Activated naive CD4-positive, alpha-beta T cell treated with anti-CD3 and anti-CD28 coated beads for 36 hours (primary cell): ENCODE data around the gene GRID1. TPM values are rescaled to one million over a fixed set of nuclear protein-coding genes. Genes with fewer than 3 reads are reported as not detected.
"Not testable (repeated sequence)": the region's sequence is repeated elsewhere in the genome, so short reads cannot be mapped to it uniquely, and the experiment has no call there.

Source experiments
- CTCF ChIA-PET: fragments of 350-600 bp; sonication (Branson Sonifier 250); formaldehyde crosslinking; loops from one replicate; lab custom pipeline; 2021; ENCODE audit warnings: antibody characterized with exemption; lab: Charles Lee
- DNase-seq: peaks from one replicate; pipeline ENCODE4 v3.0.0-alpha.2; 2020
- H3K27ac Mint-ChIP-seq: one replicate; pipeline ENCODE4 v1.8.0; 2021; ENCODE audit warnings: mild to moderate bottlenecking, mixed read lengths
- H3K27me3 Mint-ChIP-seq: one replicate; pipeline ENCODE4 v1.8.0; 2021; ENCODE audit warnings: low read depth, mixed read lengths
- H3K36me3 Mint-ChIP-seq: one replicate; pipeline ENCODE4 v1.8.0; 2021; ENCODE audit warnings: low read depth, mixed read lengths
- H3K4me1 Mint-ChIP-seq: one replicate; pipeline ENCODE4 v1.8.0; 2021; ENCODE audit warnings: low read depth, mixed read lengths
- H3K4me3 Mint-ChIP-seq: one replicate; pipeline ENCODE4 v1.8.0; 2021; ENCODE audit warnings: mild to moderate bottlenecking, moderate library complexity, mixed read lengths
- H3K9me3 Mint-ChIP-seq: one replicate; pipeline ENCODE4 v1.8.0; 2021; ENCODE audit warnings: mixed read lengths
- intact Hi-C: fragments of 100-400 bp; cut with micrococcal nuclease; formaldehyde crosslinking; loops from one replicate; pipeline ENCODE4 v1.15.1; 2023
- total RNA-seq, 2 experiments: library from RNA; stranded (reverse); gene quantifications; one replicate each; pipeline ENCODE4 v1.2.3, GENCODE V29; 2021

GRID1 gene
- total RNA-seq, 2 experiments from 2014 or later, result not detected

- CTCF ChIA-PET, result interaction anchor here (0.6 kb wide), 1 partner anchor 189 kb away, joined by 5 read pairs; no protein-coding TSS in a partner anchor
- Mint-ChIP-seq H3K4me3 (no peak overlapping the region), H3K4me1 (no peaks in the 10 kb centered on the region), H3K9me3 (peaks cover 2% of the 10 kb centered on the region), H3K36me3 (no peaks in the 10 kb centered on the region), H3K27ac (no peak overlapping the region), H3K27me3 (no peaks in the 10 kb centered on the region)
- intact Hi-C loops, result no loop called here
- DNase-seq, result no peak
These were observed 395.1 kb downstream of the GRID1 start for GRCh38 chr10:85971494-85971893.

- Mint-ChIP-seq H3K27ac (no peak overlapping the region), H3K9me3 (peaks cover 6% of the 10 kb centered on the region), H3K4me1 (no peaks in the 10 kb centered on the region), H3K36me3 (no peaks in the 10 kb centered on the region), H3K27me3 (peaks cover 21% of the 10 kb centered on the region), H3K4me3 (no peak overlapping the region)
- CTCF ChIA-PET, result no interaction called here
- DNase-seq, result no peak
- intact Hi-C loops, result no loop called here
These were observed 399.0 kb downstream of the GRID1 start for GRCh38 chr10:85967594-85967993.

DNA sequence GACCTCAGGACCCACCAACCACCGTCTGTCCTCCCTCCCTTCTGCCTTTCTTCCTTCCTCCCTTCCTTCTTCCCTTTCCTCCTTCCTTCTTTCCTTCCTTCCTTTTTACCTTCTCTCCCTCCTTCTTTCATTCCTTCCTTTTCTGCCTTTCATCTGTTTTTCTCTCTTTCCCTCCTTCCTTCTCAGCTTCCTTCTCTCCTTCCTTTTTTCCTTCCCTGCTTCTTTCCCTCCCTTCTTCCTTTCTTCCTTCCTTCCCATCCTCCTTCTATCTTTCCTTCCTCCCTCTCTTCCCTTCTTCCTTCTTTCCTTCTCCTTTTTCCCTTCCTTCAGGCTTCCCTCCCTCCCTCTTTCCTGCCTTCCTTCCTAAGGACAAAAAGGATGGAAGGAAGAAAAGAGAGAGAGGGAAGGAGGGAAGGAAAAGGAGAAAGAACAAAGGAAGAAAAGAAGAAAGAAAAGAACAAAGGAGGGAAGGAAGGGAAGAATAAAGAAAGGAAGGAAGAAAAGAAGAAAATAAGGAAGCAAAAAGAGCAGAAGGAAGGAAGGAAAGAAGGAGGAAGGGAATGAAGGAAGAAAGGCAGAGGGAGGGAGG lies 405.0 kb downstream of the GRID1 start:
- Mint-ChIP-seq H3K27me3 (peaks cover 30% of the 10 kb centered on the region), H3K4me3 (no peak overlapping the region), H3K4me1 (no peaks in the 10 kb centered on the region), H3K9me3 (peaks cover 3% of the 10 kb centered on the region), H3K27ac (no peak overlapping the region), H3K36me3 (no peaks in the 10 kb centered on the region)
- intact Hi-C loops, result no loop called here
- DNase-seq, result no peak
- CTCF ChIA-PET, result interaction anchor here (0.7 kb wide), 1 partner anchor 44 kb away, joined by 3 read pairs; no protein-coding TSS in a partner anchor

DNA sequence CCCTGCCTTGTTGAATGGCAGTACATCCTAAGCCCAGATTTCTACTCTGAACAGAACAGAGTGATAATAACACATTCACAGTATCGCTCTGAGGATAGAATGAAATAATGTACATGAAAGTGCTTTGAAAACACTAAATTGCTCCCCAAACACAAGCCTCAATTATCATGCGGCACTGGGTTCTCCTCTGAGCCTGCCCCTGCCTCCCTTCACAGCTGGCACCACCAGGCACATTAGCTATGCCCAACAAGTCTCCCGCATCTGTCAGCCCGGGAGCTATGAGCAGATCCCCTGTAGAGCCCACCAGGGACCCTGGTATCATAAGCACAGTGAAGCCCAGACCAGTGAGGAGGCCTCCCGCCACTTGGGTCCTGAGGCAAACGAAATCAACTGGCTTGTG lies 405.5 kb downstream of the GRID1 start:
- CTCF ChIA-PET, result no interaction called here
- peaks cover 30% of the 10 kb centered on the region for H3K27me3 Mint-ChIP-seq
- no peaks in the 10 kb centered on the region for H3K4me1 Mint-ChIP-seq
- no peak for DNase-seq
- no peak overlapping the region for H3K4me3 Mint-ChIP-seq
- H3K9me3 Mint-ChIP-seq, result peaks cover 3% of the 10 kb centered on the region
- no peaks in the 10 kb centered on the region for H3K36me3 Mint-ChIP-seq
- no peak overlapping the region for H3K27ac Mint-ChIP-seq
- intact Hi-C loops, result no loop called here

GRCh38 chr10:85959239-85959638 lies 407.4 kb downstream of the GRID1 start:
- intact Hi-C loops, result no loop called here
- H3K36me3 Mint-ChIP-seq, result no peaks in the 10 kb centered on the region
- H3K27me3 Mint-ChIP-seq, result peaks cover 20% of the 10 kb centered on the region
- CTCF ChIA-PET, result no interaction called here
- no peak overlapping the region for H3K27ac Mint-ChIP-seq
- H3K4me3 Mint-ChIP-seq, result no peak overlapping the region
- H3K4me1 Mint-ChIP-seq, result no peaks in the 10 kb centered on the region
- DNase-seq, result no peak
- peaks cover 2% of the 10 kb centered on the region for H3K9me3 Mint-ChIP-seq

DNA sequence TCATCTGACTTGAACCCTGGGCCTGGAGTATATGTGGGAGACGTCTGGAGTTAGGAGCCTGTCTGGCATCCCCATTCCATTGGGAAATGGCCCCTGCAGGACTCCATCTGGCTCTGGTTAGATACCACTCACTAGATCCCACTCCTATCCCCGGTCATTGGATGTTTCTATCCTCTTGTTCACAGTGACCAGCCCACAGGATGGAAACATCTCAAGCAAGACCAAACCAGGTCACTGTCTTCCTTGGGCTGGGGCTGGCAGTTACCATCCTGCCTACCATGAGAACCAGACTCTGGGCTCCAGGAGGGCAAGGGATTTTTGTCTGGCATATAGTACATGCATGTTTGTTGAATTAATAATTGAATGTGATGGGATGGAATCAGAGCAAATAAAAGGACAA lies 415.7 kb downstream of the GRID1 start:
- H3K27me3 Mint-ChIP-seq, result peaks cover 3% of the 10 kb centered on the region
- no peak overlapping the region for H3K27ac Mint-ChIP-seq
- CTCF ChIA-PET, result no interaction called here
- DNase-seq, result no peak
- no peaks in the 10 kb centered on the region for H3K9me3 Mint-ChIP-seq
- intact Hi-C loops, result no loop called here
- H3K4me3 Mint-ChIP-seq, result no peak overlapping the region
- H3K4me1 Mint-ChIP-seq, result no peaks in the 10 kb centered on the region
- no peaks in the 10 kb centered on the region for H3K36me3 Mint-ChIP-seq

- DNase-seq, result no peak
- no peak overlapping the region for H3K4me3 Mint-ChIP-seq
- H3K9me3 Mint-ChIP-seq, result no peaks in the 10 kb centered on the region
- intact Hi-C loops, result no loop called here
- peaks cover 6% of the 10 kb centered on the region for H3K27me3 Mint-ChIP-seq
- no peak overlapping the region for H3K27ac Mint-ChIP-seq
- H3K36me3 Mint-ChIP-seq, result no peaks in the 10 kb centered on the region
- no peaks in the 10 kb centered on the region for H3K4me1 Mint-ChIP-seq
- CTCF ChIA-PET, result no interaction called here
These were observed 419.8 kb downstream of the GRID1 start for GRCh38 chr10:85946713-85947326.

- no peak overlapping the region for H3K4me3 Mint-ChIP-seq
- intact Hi-C loops, result no loop called here
- H3K9me3 Mint-ChIP-seq, result no peaks in the 10 kb centered on the region
- H3K36me3 Mint-ChIP-seq, result no peaks in the 10 kb centered on the region
- CTCF ChIA-PET, result no interaction called here
- peaks cover 3% of the 10 kb centered on the region for H3K27me3 Mint-ChIP-seq
- no peaks in the 10 kb centered on the region for H3K4me1 Mint-ChIP-seq
- DNase-seq, result no peak
- H3K27ac Mint-ChIP-seq, result no peak overlapping the region
These were observed 430.4 kb downstream of the GRID1 start for GRCh38 chr10:85936161-85936560.

DNA sequence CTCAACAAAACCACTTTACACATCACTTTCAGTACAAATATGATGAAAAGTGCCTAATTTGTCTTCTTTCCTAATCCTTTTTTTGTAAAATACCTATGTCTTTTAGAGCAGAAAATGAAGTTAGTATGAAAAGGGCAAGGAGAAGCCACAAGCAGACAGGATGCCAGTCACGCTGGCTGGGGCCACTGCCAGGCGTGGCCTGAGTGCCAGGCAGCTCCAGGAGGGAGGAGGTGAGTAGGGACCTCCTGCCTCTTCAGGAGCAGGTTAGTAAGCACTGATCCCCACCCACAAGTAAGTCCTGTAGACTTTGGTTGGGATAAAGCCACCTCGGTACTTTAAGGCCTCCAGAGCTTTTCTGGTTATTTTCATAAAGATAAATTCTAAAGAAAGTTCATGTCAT lies 432.0 kb downstream of the GRID1 start:
- no peaks in the 10 kb centered on the region for H3K4me1 Mint-ChIP-seq
- H3K9me3 Mint-ChIP-seq, result no peaks in the 10 kb centered on the region
- H3K4me3 Mint-ChIP-seq, result no peak overlapping the region
- DNase-seq, result no peak
- no peaks in the 10 kb centered on the region for H3K27me3 Mint-ChIP-seq
- no peaks in the 10 kb centered on the region for H3K36me3 Mint-ChIP-seq
- intact Hi-C loops, result no loop called here
- no peak overlapping the region for H3K27ac Mint-ChIP-seq
- CTCF ChIA-PET, result interaction anchor here (0.7 kb wide), 2 partner anchors 12 to 415 kb away, joined by 3 read pairs; no protein-coding TSS in a partner anchor

GRCh38 chr10:85929993-85930392 lies 436.6 kb downstream of the GRID1 start:
- H3K36me3 Mint-ChIP-seq, H3K4me3 Mint-ChIP-seq, intact Hi-C loops, H3K27me3 Mint-ChIP-seq, DNase-seq, H3K4me1 Mint-ChIP-seq, H3K9me3 Mint-ChIP-seq, CTCF ChIA-PET, H3K27ac Mint-ChIP-seq: not testable (repeated sequence)

DNA sequence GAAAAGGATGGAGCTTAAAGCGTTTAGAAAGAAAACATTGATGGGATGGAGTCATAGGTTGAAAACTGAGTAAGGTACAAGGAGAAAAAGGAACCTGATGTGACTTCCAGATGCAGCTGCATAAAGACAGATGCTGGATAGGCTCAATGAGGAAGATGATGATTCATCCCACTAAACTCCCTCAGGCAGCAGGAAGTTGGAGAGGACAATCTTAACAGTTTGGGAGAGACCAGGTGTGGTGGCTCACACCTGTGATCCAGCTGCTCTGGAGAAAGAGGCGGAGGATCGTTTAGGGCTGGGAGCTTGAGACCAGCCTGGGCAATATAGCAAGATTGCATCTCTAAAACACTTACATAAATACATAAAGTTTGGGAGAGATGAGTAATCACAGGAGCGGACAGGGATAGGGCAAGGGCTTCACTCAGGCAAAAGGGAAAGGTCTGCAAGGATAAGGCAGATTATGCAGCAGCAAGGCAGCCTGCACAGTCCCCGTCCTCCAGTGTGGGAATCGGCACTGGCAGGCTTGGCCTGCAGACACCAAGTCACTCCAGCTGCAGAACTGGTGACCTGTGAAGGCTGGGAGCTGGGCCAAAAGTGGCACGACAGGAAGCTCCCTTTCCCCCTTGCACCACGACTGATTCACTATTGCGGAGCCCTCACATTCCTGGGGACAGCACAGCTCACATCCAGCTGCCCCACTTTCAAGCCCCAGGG lies 438.5 kb downstream of the GRID1 start:
- DNase-seq, result no peak
- intact Hi-C loops, result no loop called here
- Mint-ChIP-seq H3K27ac (no peak overlapping the region), H3K4me1 (no peaks in the 10 kb centered on the region), H3K9me3 (no peaks in the 10 kb centered on the region), H3K36me3 (no peaks in the 10 kb centered on the region), H3K4me3 (no peak overlapping the region), H3K27me3 (no peaks in the 10 kb centered on the region)
- CTCF ChIA-PET, result no interaction called here

- no peak overlapping the region for H3K4me3 Mint-ChIP-seq
- H3K4me1 Mint-ChIP-seq, result no peaks in the 10 kb centered on the region
- DNase-seq, result no peak
- H3K27ac Mint-ChIP-seq, result no peak overlapping the region
- CTCF ChIA-PET, result no interaction called here
- H3K27me3 Mint-ChIP-seq, result no peaks in the 10 kb centered on the region
- no peaks in the 10 kb centered on the region for H3K9me3 Mint-ChIP-seq
- no peaks in the 10 kb centered on the region for H3K36me3 Mint-ChIP-seq
- intact Hi-C loops, result no loop called here
These were observed 439.6 kb downstream of the GRID1 start for GRCh38 chr10:85926986-85927385.

GRCh38 chr10:85926136-85926535 lies 440.5 kb downstream of the GRID1 start:
- no peak for DNase-seq
- Mint-ChIP-seq H3K27me3 (no peaks in the 10 kb centered on the region), H3K36me3 (no peaks in the 10 kb centered on the region), H3K9me3 (no peaks in the 10 kb centered on the region), H3K27ac (no peak overlapping the region), H3K4me3 (no peak overlapping the region), H3K4me1 (no peaks in the 10 kb centered on the region)
- intact Hi-C loops, result no loop called here
- CTCF ChIA-PET, result no interaction called here
